PC-9 (cell line): ENCODE measurements around the gene TGM1. TPM values are rescaled to one million over a fixed set of nuclear protein-coding genes. Genes with fewer than 3 reads are reported as not detected.

Experiments
- BruUV-seq: library from RNA; stranded (reverse); fragments of 400-500 nt; replicated peaks from 2 replicates; lab custom pipeline; 2021; lab: Mats Ljungman, UMichigan
- CTCF ChIA-PET: fragments of 300-600 bp; sonication (Branson Sonifier 250); formaldehyde crosslinking; loops from one replicate; lab custom pipeline; 2022; ENCODE audit warnings: antibody characterized with exemption; lab: Charles Lee
- POLR2A ChIA-PET: fragments of 300-600 bp; sonication (Branson Sonifier 250); formaldehyde crosslinking; loops from one replicate; lab custom pipeline; 2022; ENCODE audit warnings: antibody characterized with exemption; ENCODE audit not compliant: unreplicated experiment; lab: Charles Lee
- DNase-seq, 2 experiments: peaks; one replicate each; pipeline versions ENCODE4 v3.0.0 to v3.0.0-alpha.2; 2015 to 2022; ENCODE audit warnings: mixed read lengths in 1 of 2
- H2AFZ ChIP-seq: fragments of 200-600 bp; sonication (generic); 2 replicates; pipeline ENCODE4 v1.8.1; 2017; ENCODE audit warnings: antibody characterized with exemption
- H3F3A ChIP-seq: fragments of 200-600 bp; sonication (generic); 2 replicates; pipeline ENCODE4 v1.8.1; 2017; ENCODE audit warnings: antibody characterized with exemption, mild to moderate bottlenecking, low read depth; ENCODE audit not compliant: insufficient read depth
- H3K27ac ChIP-seq: fragments of 200-600 bp; sonication (generic); 2 replicates; pipeline ENCODE4 v1.6.1; 2016; ENCODE audit warnings: mixed run types
- H3K27me3 ChIP-seq: fragments of 200-600 bp; sonication (generic); 2 replicates; pipeline ENCODE4 v1.6.1; 2016; ENCODE audit warnings: low read depth, mixed run types; ENCODE audit not compliant: insufficient read depth
- H3K36me3 ChIP-seq: fragments of 200-600 bp; sonication (generic); 2 replicates; pipeline ENCODE4 v1.6.1; 2016; ENCODE audit warnings: low read depth, mixed run types
- H3K4me1 ChIP-seq: fragments of 200-600 bp; sonication (generic); replicated peaks from 2 replicates; pipeline ENCODE4 v1.6.1; 2016; ENCODE audit warnings: mixed run types; ENCODE audit not compliant: insufficient read depth
- H3K4me2 ChIP-seq: fragments of 200-600 bp; sonication (generic); 2 replicates; pipeline ENCODE4 v1.6.1; 2017; ENCODE audit warnings: mixed run types
- H3K4me3 ChIP-seq: fragments of 200-600 bp; sonication (generic); 2 replicates; pipeline ENCODE4 v1.6.1; 2016; ENCODE audit warnings: mixed run types
- H3K79me2 ChIP-seq: fragments of 200-600 bp; sonication (generic); 2 replicates; pipeline ENCODE4 v1.6.1; 2017; ENCODE audit warnings: low read depth, mixed run types
- H3K9me2 ChIP-seq: fragments of 200-600 bp; sonication (generic); 2 replicates; pipeline ENCODE4 v1.8.1; 2017; ENCODE audit warnings: mild to moderate bottlenecking; ENCODE audit not compliant: insufficient read depth
- H3K9me3 ChIP-seq: fragments of 200-600 bp; sonication (generic); 2 replicates; pipeline ENCODE4 v1.8.1; 2016; ENCODE audit warnings: low read depth; ENCODE audit not compliant: insufficient read depth
- H4K20me1 ChIP-seq: fragments of 200-600 bp; sonication (generic); 2 replicates; pipeline ENCODE4 v1.8.1; 2017; ENCODE audit not compliant: insufficient read depth
- CTCF ChIP-seq: fragments of 200-600 bp; sonication (generic); conservative IDR thresholded peaks from 2 replicates; pipeline ENCODE4 v1.6.1; 2017; ENCODE audit warnings: mixed run types, antibody characterized with exemption, mild to moderate bottlenecking, moderate library complexity
- EZH2 ChIP-seq: fragments of 200-600 bp; sonication (generic); IDR thresholded peaks from 2 replicates; pipeline ENCODE4 v1.8.0; 2017; ENCODE audit warnings: antibody characterized with exemption, low read depth
- intact Hi-C: fragments of 100-400 bp; cut with micrococcal nuclease; formaldehyde crosslinking; loops from one replicate; pipeline ENCODE4 v1.10.0; 2022; ENCODE audit not compliant: unreplicated experiment
- total RNA-seq: library from RNA; stranded (reverse); gene quantifications from 2 replicates; pipeline ENCODE4 v1.2.3, GENCODE V29; 2021

The TGM1 gene
- total RNA-seq, 1 experiment from 2014 or later, result 7.2 TPM

GRCh38 chr14:24304019-24304387, 41.0 kb upstream of the TGM1 start:
- POLR2A ChIA-PET, result interaction anchor here (0.6 kb wide), 1 partner anchor 98 kb away, joined by 3 read pairs; no protein-coding TSS in a partner anchor
- no peak overlapping the region for H2AFZ ChIP-seq
- no peaks in the 10 kb centered on the region for H3F3A ChIP-seq
- no peaks in the 10 kb centered on the region for H3K9me2 ChIP-seq
- no peak overlapping the region for H3K27ac ChIP-seq
- peaks cover 9% of the 10 kb centered on the region; the same call in 1 of the 2 replicates for H3K4me1 ChIP-seq
- H3K79me2 ChIP-seq, result peaks cover 22% of the 10 kb centered on the region
- H4K20me1 ChIP-seq, result no peaks in the 10 kb centered on the region
- no peaks in the 10 kb centered on the region for H3K9me3 ChIP-seq
- no peaks in the 10 kb centered on the region for H3K27me3 ChIP-seq
- TF ChIP-seq CTCF (no peak), EZH2 (no peak)
- DNase-seq, result no peak
- CTCF ChIA-PET, result no interaction called here
- H3K4me3 ChIP-seq, result no peak overlapping the region
- H3K4me2 ChIP-seq, result no peak overlapping the region
- no TSS peak for BruUV-seq
- intact Hi-C loops, result no loop called here
- no peaks in the 10 kb centered on the region; the same call in 1 of the 2 replicates for H3K36me3 ChIP-seq

- H2AFZ ChIP-seq, result peak overlapping the region; percentile 96
- H3K9me2 ChIP-seq, result no peaks in the 10 kb centered on the region
- BruUV-seq, result no TSS peak
- no peaks in the 10 kb centered on the region for H4K20me1 ChIP-seq
- TF ChIP-seq EZH2 (no peak), CTCF (no peak)
- H3K4me3 ChIP-seq, result peak overlapping the region; percentile 88
- peaks cover 28% of the 10 kb centered on the region for H3K79me2 ChIP-seq
- H3K27ac ChIP-seq, result peak overlapping the region; percentile 53; the same call in 1 of the 2 replicates
- intact Hi-C loops, result no loop called here
- H3K4me1 ChIP-seq, result peaks cover 16% of the 10 kb centered on the region
- H3F3A ChIP-seq, result no peaks in the 10 kb centered on the region
- H3K27me3 ChIP-seq, result no peaks in the 10 kb centered on the region
- H3K36me3 ChIP-seq, result no peaks in the 10 kb centered on the region; the same call in 1 of the 2 replicates
- no peak for DNase-seq
- peak overlapping the region; percentile 92 for H3K4me2 ChIP-seq
- CTCF ChIA-PET, result interaction anchor here (1.4 kb wide), 1 partner anchor 57 kb away, joined by 4 read pairs; no protein-coding TSS in a partner anchor
- H3K9me3 ChIP-seq, result no peaks in the 10 kb centered on the region
- POLR2A ChIA-PET, result interaction anchor here (0.5 to 1.4 kb wide), 7 partner anchors 13 to 87 kb away, joined by 3 to 19 read pairs (median 3); partner anchors contain the start of genes CHMP4A, MDP1 and TINF2
Measured at GRCh38 chr14:24300326-24300980, 37.5 kb upstream of the TGM1 start.

- peak within 1 kb of the TSS; percentile 88 for H3K4me3 ChIP-seq
- BruUV-seq, result no TSS peak
- peak within 1 kb of the TSS; percentile 96 for H2AFZ ChIP-seq
- H3K36me3 ChIP-seq, result no peaks in the 10 kb centered on the region; the same call in 1 of the 2 replicates
- no peaks in the 10 kb centered on the region for H3K27me3 ChIP-seq
- peak; percentile 68 to 86 for DNase-seq
- ChIA-PET POLR2A (interaction anchor here (0.6 to 1.4 kb wide), 5 partner anchors 12 to 86 kb away, joined by 3 to 19 read pairs (median 3); partner anchors contain the start of genes CHMP4A, MDP1 and TINF2), CTCF (interaction anchor here (0.5 to 1.0 kb wide), 3 partner anchors 33 to 81 kb away, joined by 3 to 11 read pairs (median 10); partner anchors contain the start of gene TINF2)
- TF ChIP-seq CTCF (no peak), EZH2 (no peak)
- H3F3A ChIP-seq, result no peaks in the 10 kb centered on the region
- no peaks in the 10 kb centered on the region for H4K20me1 ChIP-seq
- no peaks in the 10 kb centered on the region for H3K9me3 ChIP-seq
- peak within 1 kb of the TSS; percentile 53 for H3K27ac ChIP-seq
- peaks cover 28% of the 10 kb centered on the region for H3K79me2 ChIP-seq
- H3K9me2 ChIP-seq, result no peaks in the 10 kb centered on the region
- peaks cover 16% of the 10 kb centered on the region for H3K4me1 ChIP-seq
- intact Hi-C loops, result no loop called here
- H3K4me2 ChIP-seq, result peak within 1 kb of the TSS; percentile 92
Measured at GRCh38 chr14:24299255-24300191, 36.5 kb upstream of the TGM1 start, which contains the start of the genes DHRS1 and NOP9. TSS of gene DHRS1 (minus strand) at chr14:24299780. CDS start at chr14:24299106, 674 bp downstream. TSS of gene NOP9 (plus strand) at chr14:24299850. CDS start at chr14:24299955, 105 bp downstream.
